ENCODE measurements around the gene SAP30BP.

GRCh38 chr17:75646638-75646992 is 20.5 kb upstream of the SAP30BP start:
- TF ChIP-seq RAD21 (IDR thresholded peaks at IDR 0.05; ENCODE audit: low read depth) = no peak
- TF ChIP-seq EP300 (IDR thresholded peaks at IDR 0.05; ENCODE audit: borderline replicate concordance) = no peak
